Breast epithelium (tissue), 3 donors: ENCODE data around the gene SPOUT1.

Source experiments
- POLR2A ChIP-seq: fragments of 450-650 bp; IDR thresholded peaks from one replicate; pipeline ENCODE4 v1.6.1; 2016; ENCODE audit warnings: antibody characterized with exemption, mild to moderate bottlenecking, moderate library complexity
- TF ChIP-seq, protein P1 (sequence below), 3 donors: fragments of 450-650 bp; IDR thresholded peaks; one replicate each; pipeline ENCODE4 v1.5.1; 2016 to 2017; ENCODE audit warnings: antibody characterized with exemption in 3 of 3, mild to moderate bottlenecking in 3 of 3, moderate library complexity in 3 of 3

DNA sequence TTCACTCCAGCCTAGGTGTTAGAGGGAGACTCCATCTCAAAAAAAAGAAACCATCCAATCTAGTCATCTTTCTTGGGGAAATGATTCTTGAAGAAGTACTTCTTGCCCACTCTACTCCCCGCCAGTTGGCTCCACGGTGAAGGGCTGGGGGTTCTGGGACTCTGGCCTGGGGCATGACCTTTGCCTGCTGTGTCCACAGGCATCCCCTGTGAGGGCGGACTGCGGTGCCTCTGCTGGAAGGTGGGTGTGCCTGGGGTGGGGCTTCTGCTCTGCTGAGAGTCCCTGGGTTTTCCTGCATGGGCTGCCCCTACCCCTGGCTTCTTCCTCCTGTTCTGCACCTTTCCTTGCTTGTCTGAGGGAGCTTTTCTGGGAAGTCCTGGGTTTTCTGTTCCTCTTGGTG, 39.1 kb downstream of the SPOUT1 start:
- TF ChIP-seq, protein P1, sequence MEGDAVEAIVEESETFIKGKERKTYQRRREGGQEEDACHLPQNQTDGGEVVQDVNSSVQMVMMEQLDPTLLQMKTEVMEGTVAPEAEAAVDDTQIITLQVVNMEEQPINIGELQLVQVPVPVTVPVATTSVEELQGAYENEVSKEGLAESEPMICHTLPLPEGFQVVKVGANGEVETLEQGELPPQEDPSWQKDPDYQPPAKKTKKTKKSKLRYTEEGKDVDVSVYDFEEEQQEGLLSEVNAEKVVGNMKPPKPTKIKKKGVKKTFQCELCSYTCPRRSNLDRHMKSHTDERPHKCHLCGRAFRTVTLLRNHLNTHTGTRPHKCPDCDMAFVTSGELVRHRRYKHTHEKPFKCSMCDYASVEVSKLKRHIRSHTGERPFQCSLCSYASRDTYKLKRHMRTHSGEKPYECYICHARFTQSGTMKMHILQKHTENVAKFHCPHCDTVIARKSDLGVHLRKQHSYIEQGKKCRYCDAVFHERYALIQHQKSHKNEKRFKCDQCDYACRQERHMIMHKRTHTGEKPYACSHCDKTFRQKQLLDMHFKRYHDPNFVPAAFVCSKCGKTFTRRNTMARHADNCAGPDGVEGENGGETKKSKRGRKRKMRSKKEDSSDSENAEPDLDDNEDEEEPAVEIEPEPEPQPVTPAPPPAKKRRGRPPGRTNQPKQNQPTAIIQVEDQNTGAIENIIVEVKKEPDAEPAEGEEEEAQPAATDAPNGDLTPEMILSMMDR (IDR thresholded peaks at IDR 0.05) = no peak
- TF ChIP-seq POLR2A = no peak
